CD4-positive, alpha-beta T cell treated with Interferon alpha-2 for 1 hour (primary cell): Measurements from ENCODE around the gene BCL7B.

Experiments
- DNase-seq, 2 donors: peaks; one replicate each; pipeline ENCODE4 v3.0.0-alpha.2; 2020 to 2022

Gene BCL7B

DNA sequence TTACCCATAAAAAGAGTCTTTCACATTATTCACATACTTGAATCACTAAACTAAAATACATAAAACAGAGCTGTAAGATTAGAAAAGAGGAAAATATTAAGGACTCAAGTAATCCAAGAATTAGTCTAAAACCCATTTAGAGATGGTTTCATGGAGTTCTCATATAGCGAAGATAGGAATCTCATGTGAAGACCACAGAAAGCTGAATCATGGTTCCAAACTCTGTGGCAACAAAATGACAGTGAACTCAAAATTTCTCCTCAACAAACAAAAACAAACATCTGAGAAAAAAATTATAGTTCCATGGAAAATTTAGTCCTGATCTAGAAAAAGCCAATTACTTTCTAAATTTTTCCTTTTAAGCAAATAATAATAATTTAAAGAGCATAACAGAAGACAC is 70.0 kb downstream of the BCL7B start:
- no peak for DNase-seq
